GM12878 (cell line): ENCODE measurements around the gene CDC14A. TPM values are rescaled to one million over a fixed set of nuclear protein-coding genes. Genes with fewer than 3 reads are reported as not detected.

Experiments
- ATAC-seq: fragments of 200-7000 bp; cut with Tn5 transposase; 3 replicates; pipeline ENCODE4 v1.9.1; 2020; ENCODE audit warnings: mild to moderate bottlenecking, moderate library complexity
- BruUV-seq: library from RNA; stranded (reverse); fragments of 400-500 nt; replicated peaks from 2 replicates; lab custom pipeline; 2021; lab: Mats Ljungman, UMichigan
- CTCF ChIA-PET: fragments of 300-600 bp; sonication (Branson Sonifier 250); formaldehyde crosslinking; extraction: SDS; loops from one replicate; lab custom pipeline; 2021; ENCODE audit warnings: inconsistent platforms; lab: Yijun Ruan, JAX
- POLR2A ChIA-PET: fragments of 350-600 bp; formaldehyde crosslinking; extraction: SDS; loops from one replicate; lab custom pipeline; 2021; ENCODE audit warnings: inconsistent platforms; lab: Charles Lee
- RAD21 ChIA-PET: fragments of 300-600 bp; sonication (Branson Sonifier 250); formaldehyde crosslinking; loops from one replicate; lab custom pipeline; 2023; ENCODE audit warnings: antibody characterized with exemption; ENCODE audit not compliant: unreplicated experiment; lab: Charles Lee
- SMC1A ChIA-PET: fragments of 300-600 bp; sonication (Branson Sonifier 250); formaldehyde crosslinking; loops from one replicate; lab custom pipeline; 2023; ENCODE audit not compliant: unreplicated experiment, uncharacterized antibody; lab: Charles Lee
- DNase-seq: peaks from one replicate; pipeline ENCODE4 v3.0.0-alpha.2; 2011; ENCODE audit warnings: low read depth, low spot score
- FAIRE-seq: peaks from 3 replicates; lab custom pipeline; 2011; peaks lifted over from hg19 to GRCh38; lab: Jason Lieb, UNC
- H2AFZ ChIP-seq: 2 replicates; pipeline ENCODE4 v1.6.0; 2011; ENCODE audit warnings: low read depth, low read length, control low read depth; ENCODE audit not compliant: control insufficient read depth
- H3K27ac ChIP-seq: 2 replicates; pipeline ENCODE4 v1.5.1; 2011; ENCODE audit warnings: control low read depth; ENCODE audit not compliant: control insufficient read depth, insufficient read depth
- H3K27me3 ChIP-seq, 2 experiments: replicated peaks in 1 of 2; 2 replicates each; pipeline versions ENCODE4 v1.6.0 to v1.6.1; 2011; ENCODE audit warnings: low read length in 1 of 2; ENCODE audit not compliant: control insufficient read depth in 2 of 2, insufficient read depth in 2 of 2
- H3K36me3 ChIP-seq, 2 experiments: 2 replicates each; pipeline ENCODE4 v1.5.1; 2011; ENCODE audit warnings: low read length in 1 of 2; ENCODE audit not compliant: control insufficient read depth in 2 of 2, insufficient read depth in 2 of 2
- H3K4me1 ChIP-seq: 2 replicates; pipeline ENCODE4 v1.6.1; 2011; ENCODE audit warnings: mild to moderate bottlenecking, low read length, moderate library complexity, mixed read lengths; ENCODE audit not compliant: control insufficient read depth, insufficient read depth
- H3K4me2 ChIP-seq: 2 replicates; pipeline ENCODE4 v1.6.0; 2011; ENCODE audit warnings: control low read depth; ENCODE audit not compliant: control insufficient read depth, insufficient read depth
- H3K4me3 ChIP-seq: fragments of 200-600 bp; sonication (generic); 2 replicates; pipeline ENCODE4 v1.5.1; 2016
- H3K79me2 ChIP-seq: 2 replicates; pipeline ENCODE4 v1.6.0; 2011; ENCODE audit warnings: low read length; ENCODE audit not compliant: control insufficient read depth, insufficient read depth
- H3K9ac ChIP-seq: 2 replicates; pipeline ENCODE4 v1.8.0; 2011; ENCODE audit warnings: low read length, control low read depth, mixed read lengths; ENCODE audit not compliant: control insufficient read depth, insufficient read depth
- H3K9me3 ChIP-seq: replicated peaks from 3 replicates; pipeline ENCODE4 v1.5.1; 2011; ENCODE audit warnings: mild to moderate bottlenecking, low read length; ENCODE audit not compliant: control insufficient read depth, insufficient read depth
- H4K20me1 ChIP-seq: 2 replicates; pipeline ENCODE4 v1.6.0; 2011; ENCODE audit not compliant: control insufficient read depth, insufficient read depth
- BACH1 ChIP-seq: fragments of 450-650 bp; IDR thresholded peaks from 2 replicates; pipeline ENCODE4 v1.6.1; 2017; ENCODE audit warnings: mild to moderate bottlenecking, borderline replicate concordance
- EGR1 ChIP-seq, 2 experiments: IDR thresholded peaks; 1 replicate in 1 of 2; 2 replicates in 1 of 2; pipeline ENCODE4 v1.6.1; 2011 to 2012; ENCODE audit warnings: low read depth in 2 of 2, low read length in 2 of 2, borderline replicate concordance in 1 of 2, mild to moderate bottlenecking in 1 of 2, moderate library complexity in 1 of 2
- HDGF ChIP-seq: fragments of 450-650 bp; IDR thresholded peaks from 2 replicates; pipeline ENCODE4 v1.6.1; 2016; ENCODE audit warnings: antibody characterized with exemption
- IRF5 ChIP-seq: fragments of 450-650 bp; IDR thresholded peaks from 2 replicates; pipeline ENCODE4 v1.6.1; 2017; ENCODE audit warnings: borderline replicate concordance
- MEF2A ChIP-seq: IDR thresholded peaks from 2 replicates; pipeline ENCODE4 v1.6.1; 2011; ENCODE audit warnings: low read depth, mild to moderate bottlenecking, low read length, moderate library complexity; ENCODE audit not compliant: insufficient read depth
- SKIL ChIP-seq: fragments of 450-650 bp; IDR thresholded peaks from 2 replicates; pipeline ENCODE4 v1.6.1; 2017; ENCODE audit warnings: mild to moderate bottlenecking, low read depth, inconsistent platforms; ENCODE audit not compliant: poor library complexity, severe bottlenecking
- SP1 ChIP-seq: IDR thresholded peaks from one replicate; pipeline ENCODE4 v1.6.1; 2011; ENCODE audit warnings: low read depth, low read length
- STAT3 ChIP-seq: IDR thresholded peaks from 2 replicates; pipeline ENCODE4 v1.6.1; 2011; ENCODE audit warnings: low read depth, low read length, improper control_type of control experiment
- ZNF274 ChIP-seq: IDR thresholded peaks from one replicate; pipeline ENCODE4 v1.8.0; 2011; ENCODE audit not compliant: insufficient read length, insufficient read depth
- ZNF622 ChIP-seq: fragments of 450-650 bp; IDR thresholded peaks from 2 replicates; pipeline ENCODE4 v1.6.1; 2017; ENCODE audit warnings: mild to moderate bottlenecking, inconsistent platforms
- WGBS: methylation state at CpG from one replicate; pipeline ENCODE4 v1.1.6; 2016; ENCODE audit warnings: low lambda C conversion rate; ENCODE audit not compliant: insufficient replicate concordance, insufficient coverage; ENCODE audit errors: missing lambda C conversion rate; 5-methylcytosine and 5-hydroxymethylcytosine counted together
- in situ Hi-C: fragments of 300-500 bp; cut with MboI; formaldehyde crosslinking; loops from 9 replicates; pipeline ENCODE4 v1.14.3; 2018; ENCODE audit warnings: mixed read lengths
- intact Hi-C: fragments of 100-400 bp; cut with micrococcal nuclease; formaldehyde crosslinking; loops from one replicate; pipeline ENCODE4 v1.14.2; 2022; ENCODE audit not compliant: unreplicated experiment
- polyA plus RNA-seq, 11 experiments: library from polyadenylated mRNA; depleted of rRNA in 4 of 11; unstranded in 6 of 11; stranded (reverse) in 5 of 11; fragments of >200 nt; fragmentation: Nextera tagmentation in 4 of 11; fragmentation: Illumina TruSeq in 1 of 11; extraction: Ambion mirVana in 4 of 11; extraction: Trizol in 1 of 11; gene quantifications; 1 replicate in 1 of 11; 2 replicates in 10 of 11; pipeline versions ENCODE4 v1.2.1 to v1.2.3, GENCODE V29; 2011 to 2016; ENCODE audit warnings: inconsistent platforms in 2 of 11, missing spikeins in 2 of 11, low read depth in 1 of 11
- total RNA-seq, 4 experiments: library from RNA; depleted of rRNA in 3 of 4; stranded (reverse); fragments of >200 nt in 3 of 4; fragmentation: Illumina TruSeq in 1 of 4; extraction: Trizol in 1 of 4; gene quantifications; 2 replicates each; pipeline versions ENCODE4 v1.2.1 to v1.2.3, GENCODE V29; 2013 to 2021
- TF ChIP-seq, protein P1 (sequence below): IDR thresholded peaks from 2 replicates; pipeline ENCODE4 v1.6.1; 2012; ENCODE audit warnings: low read depth, low read length, improper control_type of control experiment

Gene CDC14A
- total and polyA plus RNA-seq, 10 of the 15 experiments (the other 5 are each of a cell fraction or from before 2014, with no cell fraction given) = 1.5 to 7.1 (median 5.5) TPM

GRCh38 chr1:100556181-100556580 is 203.9 kb downstream of the CDC14A start:
- ChIA-PET CTCF (no interaction called here), POLR2A (no interaction called here), SMC1A (no interaction called here), RAD21 (no interaction called here)
- H2AFZ ChIP-seq = no peak overlapping the region
- ATAC-seq = no peak
- no peaks in the 10 kb centered on the region; a peak in 1 of 4 replicates for H3K27me3 ChIP-seq
- in situ Hi-C loops = no loop called here
- H3K36me3 ChIP-seq = no peaks in the 10 kb centered on the region
- no peak overlapping the region for H3K4me2 ChIP-seq
- intact Hi-C loops = no loop called here
- WGBS = 0% methylated on average over 1 of the region's 1 CpG
- H3K4me1 ChIP-seq = no peaks in the 10 kb centered on the region
- no peak overlapping the region for H3K27ac ChIP-seq
- no peak for TF ChIP-seq IRF5
- no peak for TF ChIP-seq BACH1
- no peak for TF ChIP-seq ZNF622
- no peak for TF ChIP-seq SKIL
- TF ChIP-seq, protein P1, sequence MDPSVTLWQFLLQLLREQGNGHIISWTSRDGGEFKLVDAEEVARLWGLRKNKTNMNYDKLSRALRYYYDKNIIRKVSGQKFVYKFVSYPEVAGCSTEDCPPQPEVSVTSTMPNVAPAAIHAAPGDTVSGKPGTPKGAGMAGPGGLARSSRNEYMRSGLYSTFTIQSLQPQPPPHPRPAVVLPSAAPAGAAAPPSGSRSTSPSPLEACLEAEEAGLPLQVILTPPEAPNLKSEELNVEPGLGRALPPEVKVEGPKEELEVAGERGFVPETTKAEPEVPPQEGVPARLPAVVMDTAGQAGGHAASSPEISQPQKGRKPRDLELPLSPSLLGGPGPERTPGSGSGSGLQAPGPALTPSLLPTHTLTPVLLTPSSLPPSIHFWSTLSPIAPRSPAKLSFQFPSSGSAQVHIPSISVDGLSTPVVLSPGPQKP = no peak
- no peak for TF ChIP-seq SP1
- TF ChIP-seq EGR1 (IDR thresholded peaks at IDR 0.05; ENCODE audit: borderline replicate concordance in 1 of 2, low read depth in 2 of 2, low read length in 2 of 2) = no peak
- no peak for TF ChIP-seq HDGF
- no peak for TF ChIP-seq ZNF274
- TF ChIP-seq STAT3 = no peak
- no peak for TF ChIP-seq MEF2A
- TF ChIP-seq, all 136 proteins: peak for 0
- Histone ChIP-seq H3K4me3 (no peak overlapping the region), H3K9me3 (peaks cover 5% of the 10 kb centered on the region; the same call in 2 of the 3 replicates), H4K20me1 (no peaks in the 10 kb centered on the region), H3K79me2 (no peaks in the 10 kb centered on the region), H3K9ac (no peak overlapping the region)
- no peak for DNase-seq
- BruUV-seq = no TSS peak
- no peak for FAIRE-seq
